BJ (cell line): ENCODE data around the gene TIGD3. TPM values are rescaled to one million over a fixed set of nuclear protein-coding genes. Genes with fewer than 3 reads are reported as not detected.

Experiments used
- CTCF ChIA-PET: fragments of 350-600 bp; formaldehyde crosslinking; extraction: SDS; loops from one replicate; lab custom pipeline; 2021; ENCODE audit warnings: antibody characterized with exemption, inconsistent platforms; lab: Yijun Ruan, JAX
- POLR2A ChIA-PET: fragments of 300-600 bp; sonication (Branson Sonifier 250); formaldehyde crosslinking; extraction: SDS; loops from one replicate; lab custom pipeline; 2021; ENCODE audit warnings: antibody characterized with exemption; lab: Charles Lee
- DNase-seq: peaks from one replicate; pipeline ENCODE4 v3.0.0-alpha.2; 2011; ENCODE audit warnings: low read depth
- H3K27me3 ChIP-seq: 2 replicates; pipeline ENCODE4 v1.6.0; 2011; ENCODE audit warnings: low read length; ENCODE audit not compliant: control insufficient read depth, insufficient read depth
- H3K36me3 ChIP-seq: 2 replicates; pipeline ENCODE4 v1.5.1; 2011; ENCODE audit warnings: low read length; ENCODE audit not compliant: control insufficient read depth, insufficient read depth
- H3K4me3 ChIP-seq: 2 replicates; pipeline ENCODE4 v1.5.1; 2011; ENCODE audit warnings: low read depth, mild to moderate bottlenecking, control low read depth, low read length
- CTCF ChIP-seq: IDR thresholded peaks from 2 replicates; pipeline ENCODE4 v1.5.1; 2011; ENCODE audit warnings: low read depth, mild to moderate bottlenecking, control low read depth, inconsistent platforms, low read length, moderate library complexity; ENCODE audit not compliant: insufficient read depth
- polyA plus RNA-seq: library from polyadenylated mRNA; depleted of rRNA; stranded (reverse); fragments of >200 nt; gene quantifications from 2 replicates; pipeline ENCODE4 v1.2.3, GENCODE V29; 2011

The TIGD3 gene
- polyA plus RNA-seq, 1 experiment = 0.06 TPM

GRCh38 chr11:65309006-65309405, 45.5 kb upstream of the TIGD3 start:
- H3K36me3 ChIP-seq = no peaks in the 10 kb centered on the region
- no peak overlapping the region for H3K4me3 ChIP-seq
- CTCF ChIA-PET = interaction anchor here (1.4 kb wide), 1 partner anchor 10 kb away, joined by 4 read pairs; no protein-coding TSS in a partner anchor
- no peak for DNase-seq
- no peak for TF ChIP-seq CTCF
- POLR2A ChIA-PET = no interaction called here
- no peaks in the 10 kb centered on the region for H3K27me3 ChIP-seq

- no peaks in the 10 kb centered on the region for H3K36me3 ChIP-seq
- DNase-seq = no peak
- CTCF ChIA-PET = interaction anchor here (1.1 to 2.4 kb wide), 4 partner anchors 12 to 44 kb away, joined by 3 to 12 read pairs (median 7); no protein-coding TSS in a partner anchor
- POLR2A ChIA-PET = interaction anchor here (0.8 to 0.9 kb wide), 2 partner anchors 12 to 20 kb away, joined by 3 to 5 read pairs; no protein-coding TSS in a partner anchor
- no peak overlapping the region for H3K4me3 ChIP-seq
- no peaks in the 10 kb centered on the region for H3K27me3 ChIP-seq
- no peak for TF ChIP-seq CTCF
Measured at GRCh38 chr11:65310215-65310614, 44.3 kb upstream of the TIGD3 start.

- Histone ChIP-seq H3K4me3 (no peak overlapping the region), H3K36me3 (no peaks in the 10 kb centered on the region), H3K27me3 (no peaks in the 10 kb centered on the region)
- no peak for TF ChIP-seq CTCF
- CTCF ChIA-PET = interaction anchor here (0.5 to 2.4 kb wide), 8 partner anchors 10 to 83 kb away, joined by 3 to 12 read pairs (median 4); no protein-coding TSS in a partner anchor
- POLR2A ChIA-PET = interaction anchor here (0.8 to 0.9 kb wide), 3 partner anchors 12 to 36 kb away, joined by 3 to 5 read pairs (median 4); no protein-coding TSS in a partner anchor
- DNase-seq = no peak
Measured at GRCh38 chr11:65310736-65311135, 43.8 kb upstream of the TIGD3 start.

- no peak for DNase-seq
- POLR2A ChIA-PET = interaction anchor here (0.9 kb wide), 2 partner anchors 21 to 36 kb away, joined by 3 to 4 read pairs; no protein-coding TSS in a partner anchor
- Histone ChIP-seq H3K36me3 (no peaks in the 10 kb centered on the region), H3K27me3 (no peaks in the 10 kb centered on the region), H3K4me3 (no peak overlapping the region)
- no peak for TF ChIP-seq CTCF
- CTCF ChIA-PET = interaction anchor here (0.5 to 2.4 kb wide), 8 partner anchors 11 to 84 kb away, joined by 3 to 12 read pairs (median 4); no protein-coding TSS in a partner anchor
Measured at GRCh38 chr11:65311170-65311678, 43.3 kb upstream of the TIGD3 start.

- DNase-seq = no peak
- H3K36me3 ChIP-seq = no peaks in the 10 kb centered on the region
- no peaks in the 10 kb centered on the region for H3K27me3 ChIP-seq
- peak within 1 kb of the TSS; percentile 94 for H3K4me3 ChIP-seq
- ChIA-PET CTCF (interaction anchor here (0.5 to 6.5 kb wide), 19 partner anchors 10 to 353 kb away, joined by 3 to 273 read pairs (median 5); partner anchors contain the start of genes CAPN1, DPF2 and POLA2), POLR2A (interaction anchor here (0.6 to 2.9 kb wide), 4 partner anchors 14 to 193 kb away, joined by 3 to 24 read pairs (median 3); partner anchors contain the start of genes FAU and MRPL49)
- no peak for TF ChIP-seq CTCF
Measured at GRCh38 chr11:65314501-65315203, 39.9 kb upstream of the TIGD3 start, which contains the start of gene CDC42EP2. CDC42EP2 (plus strand) TSS chr11:65314866; CDS start chr11:65320899, 6,033 bp downstream.
